Naive B cell (primary cell): Measurements from ENCODE around the gene HSPA14. TPM values are rescaled to one million over a fixed set of nuclear protein-coding genes. Genes with fewer than 3 reads are reported as not detected.
"Not testable (repeated sequence)": the region's sequence is repeated elsewhere in the genome, so short reads cannot be mapped to it uniquely, and the experiment has no call there.

Source experiments
- ATAC-seq, 2 donors: fragments of 150-1000 bp; cut with Tn5 transposase; 2 replicates each; pipeline ENCODE4 v1.10.0; 2021; ENCODE audit warnings: low read depth in 2 of 2, mild to moderate bottlenecking in 2 of 2, moderate library complexity in 2 of 2
- DNase-seq: peaks from one replicate; pipeline ENCODE4 v3.0.0; 2022
- H3K27ac Mint-ChIP-seq, 6 donors: one replicate each; pipeline ENCODE4 v1.8.0; 2020 to 2022; ENCODE audit warnings: mild to moderate bottlenecking in 6 of 6, mixed read lengths in 6 of 6, moderate library complexity in 5 of 6, inconsistent platforms in 2 of 6
- H3K27me3 Mint-ChIP-seq, 3 donors: one replicate each; pipeline ENCODE4 v1.8.0; 2021 to 2022; ENCODE audit warnings: mixed read lengths in 3 of 3, mild to moderate bottlenecking in 1 of 3
- H3K36me3 Mint-ChIP-seq, 2 donors: one replicate each; pipeline ENCODE4 v1.8.0; 2020 to 2022; ENCODE audit warnings: mixed read lengths in 2 of 2, inconsistent platforms in 1 of 2, mild to moderate bottlenecking in 1 of 2
- H3K4me1 Mint-ChIP-seq, 3 donors: one replicate each; pipeline ENCODE4 v1.8.0; 2020 to 2022; ENCODE audit warnings: mixed read lengths in 3 of 3, inconsistent platforms in 1 of 3, mild to moderate bottlenecking in 1 of 3, moderate library complexity in 1 of 3
- H3K4me3 Mint-ChIP-seq, 8 donors: one replicate each; pipeline ENCODE4 v1.8.0; 2020 to 2022; ENCODE audit warnings: mild to moderate bottlenecking in 8 of 8, mixed read lengths in 8 of 8, moderate library complexity in 8 of 8, inconsistent platforms in 2 of 8
- H3K9me3 Mint-ChIP-seq, 7 donors: one replicate each; pipeline ENCODE4 v1.8.0; 2020 to 2022; ENCODE audit warnings: mixed read lengths in 7 of 7, mild to moderate bottlenecking in 5 of 7, inconsistent platforms in 2 of 7, moderate library complexity in 1 of 7
- polyA plus RNA-seq, 6 donors: library from polyadenylated mRNA; unstranded; fragments of 300-500 nt; fragmentation: Illumina TruSeq; gene quantifications; one replicate each; pipeline ENCODE4 v1.2.3, GENCODE V29; 2021; ENCODE audit warnings: low read depth in 6 of 6

The HSPA14 gene
- polyA plus RNA-seq, 6 donors from 2014 or later: 14.8 to 23.3 (median 19.8) TPM

GRCh38 chr10:14878266-14879123, 40.4 kb downstream of the HSPA14 start, which contains the start of gene SUV39H2:
TSS of gene SUV39H2 (plus strand) at chr10:14878866. CDS start at chr10:14878889, 23 bp downstream.
- peak within 1 kb of the TSS; percentile 81 to 97 (median 94) for H3K27ac Mint-ChIP-seq

GRCh38 chr10:14879124-14879927, 41.2 kb downstream of the HSPA14 start:
- peaks cover 0 to 5% (median 0%) of the 10 kb centered on the region in 3 donors for H3K27me3 Mint-ChIP-seq
- peak overlapping the region; percentile 89 to 97 (median 94) for H3K4me3 Mint-ChIP-seq
- no peaks in the 10 kb centered on the region for H3K9me3 Mint-ChIP-seq
- DNase-seq (peak; percentile 25), ATAC-seq (peak; percentile 4 to 7)
- H3K36me3 Mint-ChIP-seq: no peaks in the 10 kb centered on the region
- peaks cover 13 to 30% (median 24%) of the 10 kb centered on the region in 3 donors for H3K4me1 Mint-ChIP-seq
- peak overlapping the region in 4 of 6 donors; percentile 38 to 90 (median 85) for H3K27ac Mint-ChIP-seq

More at GRCh38 chr10:14878266-14879123, 40.4 kb downstream of the HSPA14 start, which contains the start of gene SUV39H2:
- peaks cover 13 to 30% (median 24%) of the 10 kb centered on the region in 3 donors for H3K4me1 Mint-ChIP-seq
- no peaks in the 10 kb centered on the region for H3K9me3 Mint-ChIP-seq
- peak within 1 kb of the TSS; percentile 90 to 97 (median 94) for H3K4me3 Mint-ChIP-seq
- DNase-seq: peak; percentile 94
- ATAC-seq: peak; percentile 91 to 93
- H3K36me3 Mint-ChIP-seq: no peaks in the 10 kb centered on the region
- H3K27me3 Mint-ChIP-seq: peaks cover 0 to 5% (median 0%) of the 10 kb centered on the region in 3 donors

- Mint-ChIP-seq H3K36me3 (no peaks in the 10 kb centered on the region), H3K9me3 (no peaks in the 10 kb centered on the region), H3K4me1 (peaks cover 13 to 30% (median 24%) of the 10 kb centered on the region in 3 donors), H3K27ac (peak overlapping the region in 2 of 6 donors; percentile 24 to 81), H3K4me3 (peak overlapping the region; percentile 89 to 97 (median 94)), H3K27me3 (peaks cover 0 to 5% (median 0%) of the 10 kb centered on the region in 3 donors)
- no peak for DNase-seq
- no peak for ATAC-seq
Observed at GRCh38 chr10:14879928-14880193, 41.8 kb downstream of the HSPA14 start.

GRCh38 chr10:14880229-14880628, 42.1 kb downstream of the HSPA14 start:
- Mint-ChIP-seq H3K4me3 (peak overlapping the region in 7 of 8 donors; percentile 89 to 97 (median 94)), H3K4me1 (peaks cover 13 to 30% (median 24%) of the 10 kb centered on the region in 3 donors), H3K27ac (peak overlapping the region in 1 of 6 donors; percentile 24), H3K27me3 (peaks cover 0 to 5% (median 0%) of the 10 kb centered on the region in 3 donors), H3K36me3 (no peaks in the 10 kb centered on the region), H3K9me3 (no peaks in the 10 kb centered on the region)
- DNase-seq: no peak
- no peak for ATAC-seq

GRCh38 chr10:14884082-14884481, 46.0 kb downstream of the HSPA14 start:
- ATAC-seq (no peak), DNase-seq (no peak)
- H3K4me3 Mint-ChIP-seq: peak overlapping the region in 1 of 8 donors; percentile 37
- no peaks in the 10 kb centered on the region for H3K36me3 Mint-ChIP-seq
- H3K9me3 Mint-ChIP-seq: no peaks in the 10 kb centered on the region
- no peak overlapping the region for H3K27ac Mint-ChIP-seq
- H3K27me3 Mint-ChIP-seq: peaks cover 0 to 4% (median 0%) of the 10 kb centered on the region in 3 donors
- H3K4me1 Mint-ChIP-seq: peaks cover 4 to 11% (median 5%) of the 10 kb centered on the region in 3 donors

GRCh38 chr10:14889318-14889717, 51.2 kb downstream of the HSPA14 start:
- no peak for ATAC-seq
- H3K27ac Mint-ChIP-seq: no peak overlapping the region
- peaks cover 0 to 3% (median 0%) of the 10 kb centered on the region in 3 donors for H3K4me1 Mint-ChIP-seq
- H3K27me3 Mint-ChIP-seq: no peaks in the 10 kb centered on the region
- H3K4me3 Mint-ChIP-seq: no peak overlapping the region
- no peaks in the 10 kb centered on the region for H3K9me3 Mint-ChIP-seq
- DNase-seq: no peak
- no peaks in the 10 kb centered on the region for H3K36me3 Mint-ChIP-seq

GRCh38 chr10:14891151-14891550, 53.0 kb downstream of the HSPA14 start:
- Mint-ChIP-seq H3K27me3 (no peaks in the 10 kb centered on the region), H3K36me3 (no peaks in the 10 kb centered on the region), H3K4me1 (peaks cover 0 to 3% (median 0%) of the 10 kb centered on the region in 3 donors), H3K27ac (peak overlapping the region in 1 of 6 donors; percentile 9), H3K4me3 (no peak overlapping the region), H3K9me3 (no peaks in the 10 kb centered on the region)
- ATAC-seq (no peak), DNase-seq (no peak)

GRCh38 chr10:14904316-14904732, 66.2 kb downstream of the HSPA14 start:
- Mint-ChIP-seq H3K4me1 (no peaks in the 10 kb centered on the region), H3K9me3 (peaks cover 0 to 4% (median 0%) of the 10 kb centered on the region in 7 donors), H3K4me3 (no peak overlapping the region), H3K36me3 (peaks cover 12 to 17% of the 10 kb centered on the region in 2 donors), H3K27ac (peak overlapping the region in 1 of 6 donors; percentile 49), H3K27me3 (no peaks in the 10 kb centered on the region)
- peak; percentile 21 for DNase-seq
- ATAC-seq: peak; percentile 60 to 72

GRCh38 chr10:14904864-14905263, 66.8 kb downstream of the HSPA14 start:
- no peak overlapping the region for H3K4me3 Mint-ChIP-seq
- ATAC-seq (no peak), DNase-seq (no peak)
- H3K9me3 Mint-ChIP-seq: peaks cover 0 to 4% (median 0%) of the 10 kb centered on the region in 7 donors
- no peaks in the 10 kb centered on the region for H3K4me1 Mint-ChIP-seq
- no peaks in the 10 kb centered on the region for H3K27me3 Mint-ChIP-seq
- H3K36me3 Mint-ChIP-seq: peaks cover 12 to 19% of the 10 kb centered on the region in 2 donors
- H3K27ac Mint-ChIP-seq: peak overlapping the region in 1 of 6 donors; percentile 15

GRCh38 chr10:14905890-14906289, 67.8 kb downstream of the HSPA14 start:
- H3K4me1 Mint-ChIP-seq: peaks cover 2 to 4% (median 3%) of the 10 kb centered on the region in 3 donors
- H3K9me3 Mint-ChIP-seq: peaks cover 0 to 4% (median 0%) of the 10 kb centered on the region in 7 donors
- no peaks in the 10 kb centered on the region for H3K27me3 Mint-ChIP-seq
- H3K27ac Mint-ChIP-seq: peak overlapping the region in 4 of 6 donors; percentile 6 to 87 (median 53)
- peaks cover 19 to 30% of the 10 kb centered on the region in 2 donors for H3K36me3 Mint-ChIP-seq
- H3K4me3 Mint-ChIP-seq: no peak overlapping the region
- no peak for ATAC-seq
- DNase-seq: no peak

- ATAC-seq (no peak), DNase-seq (no peak)
- Mint-ChIP-seq H3K27me3 (no peaks in the 10 kb centered on the region), H3K4me1 (peaks cover 3 to 10% (median 4%) of the 10 kb centered on the region in 3 donors), H3K9me3 (peaks cover 0 to 4% (median 0%) of the 10 kb centered on the region in 7 donors), H3K27ac (peak overlapping the region in 2 of 6 donors; percentile 38 to 84), H3K4me3 (no peak overlapping the region), H3K36me3 (peaks cover 28 to 34% of the 10 kb centered on the region in 2 donors)
Observed at GRCh38 chr10:14906765-14907164, 68.7 kb downstream of the HSPA14 start.

GRCh38 chr10:14907591-14907990, 69.5 kb downstream of the HSPA14 start:
- DNase-seq: not testable (repeated sequence)

GRCh38 chr10:14909101-14909500, 71.0 kb downstream of the HSPA14 start:
- H3K4me3 Mint-ChIP-seq: no peak overlapping the region
- no peaks in the 10 kb centered on the region for H3K27me3 Mint-ChIP-seq
- H3K27ac Mint-ChIP-seq: no peak overlapping the region
- peaks cover 36 to 47% of the 10 kb centered on the region in 2 donors for H3K36me3 Mint-ChIP-seq
- H3K9me3 Mint-ChIP-seq: peaks cover 0 to 4% (median 0%) of the 10 kb centered on the region in 7 donors
- peaks cover 4 to 10% (median 8%) of the 10 kb centered on the region in 3 donors for H3K4me1 Mint-ChIP-seq
- no peak for ATAC-seq
- DNase-seq: no peak

More at GRCh38 chr10:14907591-14907990, 69.5 kb downstream of the HSPA14 start:
- not testable (repeated sequence) for H3K9me3 Mint-ChIP-seq, H3K4me1 Mint-ChIP-seq, H3K27me3 Mint-ChIP-seq, H3K4me3 Mint-ChIP-seq, ATAC-seq
- Mint-ChIP-seq H3K36me3 (peaks cover 28 to 34% of the 10 kb centered on the region in 2 donors), H3K27ac (peak overlapping the region in 2 of 6 donors; percentile 30 to 84)
